Breast epithelium (tissue), 4 donors: ENCODE data around the gene VMP1. TPM values are rescaled to one million over a fixed set of nuclear protein-coding genes. Genes with fewer than 3 reads are reported as not detected.

ENCODE experiments used
- DNase-seq, 2 donors: peaks; one replicate each; pipeline ENCODE4 v3.0.0-alpha.2; 2019; ENCODE audit warnings: low spot score in 2 of 2
- H3K27ac ChIP-seq, 2 donors: fragments of 200-600 bp; sonication (generic) in 1 of 2; one replicate each; pipeline ENCODE4 v1.5.1; 2016 to 2019; ENCODE audit warnings: mild to moderate bottlenecking in 1 of 2
- H3K27me3 ChIP-seq, 2 donors: fragments of 200-600 bp; sonication (generic) in 1 of 2; one replicate each; pipeline versions ENCODE4 v1.5.1 to v1.6.0; 2017 to 2019; ENCODE audit warnings: control low read depth in 1 of 2, mild to moderate bottlenecking in 1 of 2
- H3K36me3 ChIP-seq: fragments of 200-600 bp; one replicate; pipeline ENCODE4 v1.5.1; 2019
- H3K4me1 ChIP-seq, 2 donors: fragments of 200-600 bp; sonication (generic); one replicate each; pipeline ENCODE4 v1.5.1; 2016 to 2019; ENCODE audit warnings: control low read depth in 1 of 2
- H3K4me3 ChIP-seq, 3 donors: fragments of 200-600 bp; sonication (generic); 1 replicate in 2 of 3; 2 replicates in 1 of 3; pipeline ENCODE4 v1.5.1; 2016 to 2019; ENCODE audit warnings: mild to moderate bottlenecking in 3 of 3, moderate library complexity in 2 of 3
- H3K9me3 ChIP-seq, 2 donors: fragments of 200-600 bp; sonication (generic) in 1 of 2; one replicate each; pipeline ENCODE4 v1.5.1; 2016 to 2019; ENCODE audit warnings: control low read depth in 1 of 2
- POLR2A ChIP-seq: fragments of 450-650 bp; IDR thresholded peaks from one replicate; pipeline ENCODE4 v1.6.1; 2016; ENCODE audit warnings: antibody characterized with exemption, mild to moderate bottlenecking, moderate library complexity
- POLR2AphosphoS5 ChIP-seq, 3 donors: sonication (generic); formaldehyde crosslinking; IDR thresholded peaks; one replicate each; pipeline ENCODE4 v1.6.1; 2017; ENCODE audit warnings: antibody characterized with exemption in 3 of 3
- intact Hi-C: fragments of 100-400 bp; cut with DNase I; formaldehyde crosslinking; loops from one replicate; pipeline ENCODE4 v1.15.1; 2023; ENCODE audit warnings: low total_unique reads
- total RNA-seq, 3 donors: library from RNA; depleted of rRNA; stranded (reverse); fragments of >200 nt; gene quantifications; one replicate each; pipeline ENCODE4 v1.1.0, GENCODE V29; 2016
- TF ChIP-seq, protein P1 (sequence below), 3 donors: fragments of 450-650 bp; IDR thresholded peaks; one replicate each; pipeline ENCODE4 v1.5.1; 2016 to 2017; ENCODE audit warnings: antibody characterized with exemption in 3 of 3, mild to moderate bottlenecking in 3 of 3, moderate library complexity in 3 of 3

Gene VMP1
- total RNA-seq, 3 donors from 2014 or later, result 142 to 636 (median 489) TPM

DNA sequence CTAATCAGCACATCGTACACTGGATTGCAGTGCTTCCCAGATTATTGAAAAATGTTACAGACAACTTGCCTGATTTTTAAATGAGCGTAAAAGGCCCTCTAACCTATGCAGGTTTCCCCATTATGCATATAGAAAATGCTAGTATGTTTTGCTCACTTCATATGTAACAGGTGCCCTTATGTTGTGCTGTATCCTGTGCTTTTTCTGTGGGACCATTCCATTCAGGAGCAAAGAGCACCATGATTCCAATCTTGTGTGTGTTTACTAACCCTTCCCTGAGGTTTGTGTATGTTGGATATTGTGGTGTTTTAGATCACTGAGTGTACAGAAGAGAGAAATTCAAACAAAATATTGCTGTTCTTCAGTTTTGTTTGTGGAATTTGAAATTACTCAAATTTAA, 13.1 kb upstream of the VMP1 start:
- Histone ChIP-seq H3K36me3 (no peaks in the 10 kb centered on the region), H3K4me3 (no peak overlapping the region), H3K27ac (no peak overlapping the region), H3K9me3 (no peaks in the 10 kb centered on the region), H3K27me3 (no peaks in the 10 kb centered on the region), H3K4me1 (no peaks in the 10 kb centered on the region)
- DNase-seq, result no peak
- intact Hi-C loops, result no loop called here
- TF ChIP-seq, protein P1, sequence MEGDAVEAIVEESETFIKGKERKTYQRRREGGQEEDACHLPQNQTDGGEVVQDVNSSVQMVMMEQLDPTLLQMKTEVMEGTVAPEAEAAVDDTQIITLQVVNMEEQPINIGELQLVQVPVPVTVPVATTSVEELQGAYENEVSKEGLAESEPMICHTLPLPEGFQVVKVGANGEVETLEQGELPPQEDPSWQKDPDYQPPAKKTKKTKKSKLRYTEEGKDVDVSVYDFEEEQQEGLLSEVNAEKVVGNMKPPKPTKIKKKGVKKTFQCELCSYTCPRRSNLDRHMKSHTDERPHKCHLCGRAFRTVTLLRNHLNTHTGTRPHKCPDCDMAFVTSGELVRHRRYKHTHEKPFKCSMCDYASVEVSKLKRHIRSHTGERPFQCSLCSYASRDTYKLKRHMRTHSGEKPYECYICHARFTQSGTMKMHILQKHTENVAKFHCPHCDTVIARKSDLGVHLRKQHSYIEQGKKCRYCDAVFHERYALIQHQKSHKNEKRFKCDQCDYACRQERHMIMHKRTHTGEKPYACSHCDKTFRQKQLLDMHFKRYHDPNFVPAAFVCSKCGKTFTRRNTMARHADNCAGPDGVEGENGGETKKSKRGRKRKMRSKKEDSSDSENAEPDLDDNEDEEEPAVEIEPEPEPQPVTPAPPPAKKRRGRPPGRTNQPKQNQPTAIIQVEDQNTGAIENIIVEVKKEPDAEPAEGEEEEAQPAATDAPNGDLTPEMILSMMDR (IDR thresholded peaks at IDR 0.05), result no peak
- TF ChIP-seq POLR2A, result no peak
- no peak for TF ChIP-seq POLR2AphosphoS5 (IDR thresholded peaks at IDR 0.05)

DNA sequence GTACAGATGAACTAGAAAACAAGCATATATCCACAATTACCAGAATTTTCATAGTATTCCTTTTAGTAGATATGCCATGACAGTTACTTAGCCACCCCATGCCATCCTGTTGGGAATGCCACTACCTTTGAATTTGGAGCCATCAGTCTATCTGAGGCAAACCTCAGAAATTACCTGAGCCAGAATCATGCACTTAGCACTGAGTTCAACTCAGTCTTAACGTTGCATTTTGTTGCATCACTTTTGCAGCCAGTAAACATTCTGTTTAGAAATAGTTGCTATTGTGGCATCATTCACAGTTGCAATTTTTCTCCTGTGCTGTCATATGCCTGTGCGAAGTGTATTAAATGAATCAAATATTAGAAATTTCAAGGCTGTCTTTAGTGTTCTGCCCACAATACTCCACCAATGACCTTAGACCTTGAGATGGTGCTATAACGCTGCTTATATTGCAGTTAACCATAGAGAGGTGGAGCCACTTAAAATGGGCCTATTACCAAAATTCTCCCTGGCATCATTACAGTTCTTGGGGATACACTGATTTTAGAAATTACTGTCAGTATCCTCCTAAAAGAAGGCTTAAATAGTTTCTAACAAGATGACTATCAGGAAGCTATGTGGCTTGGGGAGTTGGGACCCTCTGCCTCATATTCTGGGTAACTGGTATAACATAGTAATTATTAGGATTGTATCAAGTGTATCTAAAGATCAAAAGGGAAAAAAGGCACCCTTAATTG, 11.3 kb upstream of the VMP1 start:
- TF ChIP-seq, protein P1 (IDR thresholded peaks at IDR 0.05), result no peak
- no peak for TF ChIP-seq POLR2A
- no peak for TF ChIP-seq POLR2AphosphoS5 (IDR thresholded peaks at IDR 0.05)
- Histone ChIP-seq H3K27me3 (no peaks in the 10 kb centered on the region), H3K4me1 (no peaks in the 10 kb centered on the region), H3K9me3 (no peaks in the 10 kb centered on the region), H3K27ac (no peak overlapping the region), H3K36me3 (no peaks in the 10 kb centered on the region), H3K4me3 (no peak overlapping the region)
- intact Hi-C loops, result no loop called here
- no peak for DNase-seq

DNA sequence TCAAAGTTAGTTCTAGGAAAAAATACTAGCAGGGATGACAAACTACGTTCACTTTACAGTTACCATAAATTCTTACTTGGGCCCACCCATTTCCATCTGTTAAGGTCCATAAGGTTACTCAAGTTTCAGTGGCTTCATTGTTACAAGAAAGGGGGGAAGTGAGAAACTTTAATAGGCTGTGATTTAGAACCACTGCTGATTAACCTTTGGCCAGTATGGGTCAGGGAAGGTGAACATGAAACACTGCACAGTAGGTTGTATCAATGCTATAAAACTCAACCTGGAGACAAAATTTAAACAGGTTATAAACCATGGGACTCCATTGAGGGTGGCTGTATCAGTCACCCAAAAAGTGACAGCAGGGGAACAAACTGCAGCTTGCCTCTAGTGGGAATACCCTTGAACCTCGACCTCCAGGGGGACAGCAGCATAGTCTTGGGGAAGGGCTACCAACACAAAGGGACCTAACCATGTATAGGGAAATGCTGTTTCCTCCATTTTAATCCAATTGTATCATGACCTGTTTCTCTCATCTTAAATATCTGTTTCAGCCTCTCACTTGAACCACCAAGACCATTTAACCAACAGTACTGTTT, 10.7 kb upstream of the VMP1 start:
- no peaks in the 10 kb centered on the region for H3K9me3 ChIP-seq
- no peaks in the 10 kb centered on the region for H3K27me3 ChIP-seq
- no peak overlapping the region for H3K4me3 ChIP-seq
- H3K36me3 ChIP-seq, result no peaks in the 10 kb centered on the region
- no peak overlapping the region for H3K27ac ChIP-seq
- intact Hi-C loops, result no loop called here
- TF ChIP-seq, protein P1 (IDR thresholded peaks at IDR 0.05), result no peak
- no peak for TF ChIP-seq POLR2AphosphoS5 (IDR thresholded peaks at IDR 0.05)
- no peak for TF ChIP-seq POLR2A
- DNase-seq, result no peak
- H3K4me1 ChIP-seq, result no peaks in the 10 kb centered on the region

DNA sequence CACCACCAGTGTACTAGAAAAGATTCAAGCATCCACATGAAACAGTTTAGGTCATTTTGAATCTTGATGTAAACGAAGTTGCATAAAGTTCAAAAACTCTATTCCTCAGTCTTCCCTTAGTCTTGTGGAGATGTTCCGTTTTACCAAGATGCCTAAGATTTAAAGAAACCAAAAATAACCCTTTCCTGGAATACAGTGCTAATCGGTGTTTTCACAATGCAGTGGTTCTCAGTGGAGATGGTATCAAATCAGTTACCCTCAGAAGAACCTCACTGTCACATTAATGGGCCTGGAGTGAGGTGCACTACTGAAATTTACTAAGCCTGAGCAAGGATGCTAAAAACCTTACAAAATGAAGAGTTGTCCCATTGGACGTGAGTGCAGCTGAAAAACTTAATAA, 9.3 kb upstream of the VMP1 start:
- intact Hi-C loops, result no loop called here
- no peaks in the 10 kb centered on the region for H3K36me3 ChIP-seq
- no peak overlapping the region for H3K27ac ChIP-seq

DNA sequence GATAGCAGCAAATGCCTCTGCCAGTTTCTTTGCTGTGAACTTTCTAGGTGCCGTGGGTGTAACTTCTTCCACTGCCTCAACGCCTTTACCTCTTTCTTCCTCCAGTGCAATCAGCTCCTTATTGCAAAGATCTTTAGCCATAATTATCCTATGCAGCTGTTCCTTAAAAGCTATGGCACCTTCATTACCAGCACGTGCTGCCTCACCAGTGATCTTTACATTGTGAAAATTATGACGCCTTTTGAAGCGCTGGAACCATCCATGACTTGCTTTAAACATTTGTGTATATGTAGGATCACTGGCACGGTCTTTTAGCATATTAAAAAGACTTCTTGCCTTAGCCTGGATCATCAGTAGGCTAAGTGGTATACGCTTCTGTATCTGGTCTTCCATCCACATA, 8.2 kb upstream of the VMP1 start:
- H3K36me3 ChIP-seq, result no peaks in the 10 kb centered on the region

More for the DNA sequence above, 9.3 kb upstream of the VMP1 start:
- no peak for TF ChIP-seq POLR2AphosphoS5 (IDR thresholded peaks at IDR 0.05)
- TF ChIP-seq, protein P1 (IDR thresholded peaks at IDR 0.05), result no peak
- TF ChIP-seq POLR2A, result no peak
- Histone ChIP-seq H3K27me3 (no peaks in the 10 kb centered on the region), H3K4me3 (no peak overlapping the region), H3K9me3 (no peaks in the 10 kb centered on the region), H3K4me1 (no peaks in the 10 kb centered on the region)
- DNase-seq, result no peak

More for the DNA sequence above, 8.2 kb upstream of the VMP1 start:
- no peak overlapping the region for H3K27ac ChIP-seq
- intact Hi-C loops, result no loop called here
- no peaks in the 10 kb centered on the region for H3K27me3 ChIP-seq
- H3K4me3 ChIP-seq, result no peak overlapping the region
- H3K4me1 ChIP-seq, result no peaks in the 10 kb centered on the region
- no peak for DNase-seq
- H3K9me3 ChIP-seq, result no peaks in the 10 kb centered on the region
- TF ChIP-seq POLR2A, result no peak
